Measurements from ENCODE around the gene GLB1L2.

DNA sequence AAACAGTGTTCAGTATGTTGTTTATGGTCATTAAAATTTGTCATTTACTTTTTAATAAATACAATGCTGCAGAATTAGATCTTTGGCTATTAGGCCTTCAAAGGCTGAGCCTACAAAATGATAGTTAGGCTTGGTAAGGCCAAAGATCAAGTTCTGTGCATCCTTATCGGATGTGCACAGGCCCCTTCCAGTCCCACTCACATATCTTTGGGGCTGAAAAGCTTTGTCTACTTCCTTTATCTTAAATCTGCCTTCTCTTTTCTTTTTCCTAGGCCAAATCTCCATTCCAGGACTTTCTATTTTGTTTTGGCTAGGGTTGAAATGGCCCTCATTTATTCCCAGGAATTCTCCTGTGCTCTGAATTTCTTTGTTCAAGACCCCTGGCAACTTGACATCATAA, 3.4 kb upstream of the GLB1L2 start:
- TF ChIP-seq RARB (CRISPR knock-in tag; IDR thresholded peaks at IDR 0.05) = no peak
- TF ChIP-seq ARNTL (CRISPR knock-in tag; IDR thresholded peaks at IDR 0.05; ENCODE audit: borderline replicate concordance, low read depth) = no peak
- no peak for TF ChIP-seq OSR1 (CRISPR knock-in tag; IDR thresholded peaks at IDR 0.05)
- TF ChIP-seq, protein P1, sequence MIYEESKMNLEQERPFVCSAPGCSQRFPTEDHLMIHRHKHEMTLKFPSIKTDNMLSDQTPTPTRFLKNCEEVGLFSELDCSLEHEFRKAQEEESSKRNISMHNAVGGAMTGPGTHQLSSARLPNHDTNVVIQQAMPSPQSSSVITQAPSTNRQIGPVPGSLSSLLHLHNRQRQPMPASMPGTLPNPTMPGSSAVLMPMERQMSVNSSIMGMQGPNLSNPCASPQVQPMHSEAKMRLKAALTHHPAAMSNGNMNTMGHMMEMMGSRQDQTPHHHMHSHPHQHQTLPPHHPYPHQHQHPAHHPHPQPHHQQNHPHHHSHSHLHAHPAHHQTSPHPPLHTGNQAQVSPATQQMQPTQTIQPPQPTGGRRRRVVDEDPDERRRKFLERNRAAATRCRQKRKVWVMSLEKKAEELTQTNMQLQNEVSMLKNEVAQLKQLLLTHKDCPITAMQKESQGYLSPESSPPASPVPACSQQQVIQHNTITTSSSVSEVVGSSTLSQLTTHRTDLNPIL (CRISPR knock-in tag; IDR thresholded peaks at IDR 0.05; ENCODE audit: low read depth) = no peak
- no peak for TF ChIP-seq GLIS3 (CRISPR knock-in tag; IDR thresholded peaks at IDR 0.05)
- TF ChIP-seq TOX (CRISPR knock-in tag; IDR thresholded peaks at IDR 0.05; ENCODE audit: borderline replicate concordance) = no peak
- no peak for TF ChIP-seq TCF4 (CRISPR knock-in tag; IDR thresholded peaks at IDR 0.05; ENCODE audit: borderline replicate concordance)
- no peak for TF ChIP-seq ZNF70 (CRISPR knock-in tag; IDR thresholded peaks at IDR 0.05)
- TF ChIP-seq CSDC2 (CRISPR knock-in tag; IDR thresholded peaks at IDR 0.05) = no peak
- no peak for TF ChIP-seq ZNF565 (CRISPR knock-in tag; conservative IDR thresholded peaks at IDR 0.05; ENCODE audit: low read depth)
- no peak for TF ChIP-seq ZNF8 (CRISPR knock-in tag; IDR thresholded peaks at IDR 0.05)
- no peak for TF ChIP-seq ZFP30 (CRISPR knock-in tag; IDR thresholded peaks at IDR 0.05)
- TF ChIP-seq, protein P2, sequence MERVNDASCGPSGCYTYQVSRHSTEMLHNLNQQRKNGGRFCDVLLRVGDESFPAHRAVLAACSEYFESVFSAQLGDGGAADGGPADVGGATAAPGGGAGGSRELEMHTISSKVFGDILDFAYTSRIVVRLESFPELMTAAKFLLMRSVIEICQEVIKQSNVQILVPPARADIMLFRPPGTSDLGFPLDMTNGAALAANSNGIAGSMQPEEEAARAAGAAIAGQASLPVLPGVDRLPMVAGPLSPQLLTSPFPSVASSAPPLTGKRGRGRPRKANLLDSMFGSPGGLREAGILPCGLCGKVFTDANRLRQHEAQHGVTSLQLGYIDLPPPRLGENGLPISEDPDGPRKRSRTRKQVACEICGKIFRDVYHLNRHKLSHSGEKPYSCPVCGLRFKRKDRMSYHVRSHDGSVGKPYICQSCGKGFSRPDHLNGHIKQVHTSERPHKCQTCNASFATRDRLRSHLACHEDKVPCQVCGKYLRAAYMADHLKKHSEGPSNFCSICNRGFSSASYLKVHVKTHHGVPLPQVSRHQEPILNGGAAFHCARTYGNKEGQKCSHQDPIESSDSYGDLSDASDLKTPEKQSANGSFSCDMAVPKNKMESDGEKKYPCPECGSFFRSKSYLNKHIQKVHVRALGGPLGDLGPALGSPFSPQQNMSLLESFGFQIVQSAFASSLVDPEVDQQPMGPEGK (CRISPR knock-in tag; IDR thresholded peaks at IDR 0.05; ENCODE audit: borderline replicate concordance) = no peak

Data from SK-N-SH treated with all-trans-retinoic acid at 6 μM for 48 hours (cell line).